AG10803 (cell line): ENCODE measurements around the gene APOH.

Source experiments
- DNase-seq: peaks from one replicate; pipeline ENCODE4 v3.0.0; 2010; ENCODE audit warnings: low read depth
- H3K4me3 ChIP-seq: 2 replicates; pipeline ENCODE4 v1.5.1; 2011; ENCODE audit warnings: mild to moderate bottlenecking, low read length, control low read depth
- TF ChIP-seq, protein P1 (sequence below): conservative IDR thresholded peaks from 2 replicates; pipeline ENCODE4 v1.5.1; 2011; ENCODE audit warnings: mild to moderate bottlenecking, low read length, control low read depth, inconsistent platforms

The APOH gene

DNA sequence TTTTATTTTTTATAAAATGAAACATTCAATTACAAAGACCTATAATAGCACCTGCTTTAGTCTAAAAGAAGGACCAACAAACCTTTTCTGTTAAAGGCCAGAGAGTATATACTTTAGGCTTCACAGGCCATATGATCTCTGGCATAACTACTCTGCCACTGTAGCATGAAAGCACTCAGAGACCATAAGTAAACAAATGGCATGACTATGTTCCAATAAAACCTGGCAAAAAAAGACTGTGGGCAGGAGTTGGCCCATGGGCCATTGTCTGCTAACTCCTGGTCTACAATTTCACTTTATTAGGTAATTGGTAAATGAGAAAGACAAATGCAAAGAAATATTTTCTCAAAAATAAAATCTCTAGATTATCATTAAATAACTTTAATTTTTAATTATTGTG, 52.2 kb downstream of the APOH start:
- TF ChIP-seq, protein P1, sequence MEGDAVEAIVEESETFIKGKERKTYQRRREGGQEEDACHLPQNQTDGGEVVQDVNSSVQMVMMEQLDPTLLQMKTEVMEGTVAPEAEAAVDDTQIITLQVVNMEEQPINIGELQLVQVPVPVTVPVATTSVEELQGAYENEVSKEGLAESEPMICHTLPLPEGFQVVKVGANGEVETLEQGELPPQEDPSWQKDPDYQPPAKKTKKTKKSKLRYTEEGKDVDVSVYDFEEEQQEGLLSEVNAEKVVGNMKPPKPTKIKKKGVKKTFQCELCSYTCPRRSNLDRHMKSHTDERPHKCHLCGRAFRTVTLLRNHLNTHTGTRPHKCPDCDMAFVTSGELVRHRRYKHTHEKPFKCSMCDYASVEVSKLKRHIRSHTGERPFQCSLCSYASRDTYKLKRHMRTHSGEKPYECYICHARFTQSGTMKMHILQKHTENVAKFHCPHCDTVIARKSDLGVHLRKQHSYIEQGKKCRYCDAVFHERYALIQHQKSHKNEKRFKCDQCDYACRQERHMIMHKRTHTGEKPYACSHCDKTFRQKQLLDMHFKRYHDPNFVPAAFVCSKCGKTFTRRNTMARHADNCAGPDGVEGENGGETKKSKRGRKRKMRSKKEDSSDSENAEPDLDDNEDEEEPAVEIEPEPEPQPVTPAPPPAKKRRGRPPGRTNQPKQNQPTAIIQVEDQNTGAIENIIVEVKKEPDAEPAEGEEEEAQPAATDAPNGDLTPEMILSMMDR = no peak
- no peak for DNase-seq
- H3K4me3 ChIP-seq = no peak overlapping the region

GRCh38 chr17:66175892-66176291, 53.3 kb downstream of the APOH start:
- DNase-seq = no peak
- H3K4me3 ChIP-seq = no peak overlapping the region
- TF ChIP-seq, protein P1 = no peak

DNA sequence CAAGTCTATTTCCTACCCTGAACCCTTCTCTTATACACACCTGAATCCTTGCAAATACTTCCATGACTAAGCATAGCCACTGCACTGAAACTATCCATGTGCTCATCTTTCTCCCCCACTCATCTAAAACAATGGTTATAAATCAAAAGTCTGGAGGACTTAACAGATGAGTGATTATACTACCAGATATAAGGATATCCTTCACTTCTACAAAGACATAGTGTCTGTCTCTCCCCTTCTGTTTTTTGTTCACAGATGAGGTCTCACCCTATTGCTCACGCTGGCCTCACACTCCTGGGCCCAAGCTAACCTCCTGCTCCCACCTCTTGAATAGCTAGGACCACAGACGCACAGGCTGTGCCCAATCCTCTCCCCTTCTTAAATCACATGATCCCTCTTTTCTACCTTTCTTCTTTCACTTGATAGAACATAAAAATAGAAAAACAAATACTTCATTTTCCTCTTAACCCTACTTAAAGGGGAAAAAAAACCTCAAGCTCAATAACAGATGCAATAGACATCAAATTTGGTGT, 56.5 kb downstream of the APOH start:
- no peak overlapping the region for H3K4me3 ChIP-seq
- DNase-seq = no peak
- TF ChIP-seq, protein P1 = no peak

DNA sequence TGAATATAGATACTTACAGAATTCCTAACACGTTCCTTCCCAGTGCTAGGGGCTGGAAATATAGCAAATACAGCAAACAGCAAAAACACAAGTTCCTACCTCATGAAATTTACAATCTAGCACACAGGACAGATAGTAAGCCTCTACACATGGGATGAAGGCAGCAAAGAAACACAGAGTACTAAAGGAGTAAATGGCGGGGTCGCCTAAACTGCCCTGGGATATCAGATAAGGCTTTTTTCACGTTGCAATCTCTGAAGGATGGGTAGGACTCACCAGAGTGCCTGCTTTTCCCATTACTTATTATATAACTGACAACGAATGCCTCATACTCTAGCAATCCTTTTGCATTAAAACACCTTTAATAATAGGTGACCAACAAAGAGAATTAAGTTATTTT, 57.1 kb downstream of the APOH start:
- TF ChIP-seq, protein P1 = no peak
- no peak for DNase-seq
- no peak overlapping the region for H3K4me3 ChIP-seq

GRCh38 chr17:66171692-66172091, 57.5 kb downstream of the APOH start:
- H3K4me3 ChIP-seq = no peak overlapping the region
- no peak for DNase-seq
- TF ChIP-seq, protein P1 = no peak

GRCh38 chr17:66171172-66171571, 58.0 kb downstream of the APOH start:
- no peak for DNase-seq
- TF ChIP-seq, protein P1 = no peak
- no peak overlapping the region for H3K4me3 ChIP-seq

- peak; percentile 3 for DNase-seq
- no peak overlapping the region for H3K4me3 ChIP-seq
- TF ChIP-seq, protein P1 = no peak
These were observed 59.4 kb downstream of the APOH start for GRCh38 chr17:66169839-66170238.
